ENCODE measurements around the gene MKX. TPM values are rescaled to one million over a fixed set of nuclear protein-coding genes. Genes with fewer than 3 reads are reported as not detected.

The MKX gene
- polyA plus RNA-seq, 3 donors: 0.05 to 0.28 (median 0.09) TPM

GRCh38 chr10:27654284-27654683, 91.3 kb downstream of the MKX start:
- no peak for DNase-seq

DNA sequence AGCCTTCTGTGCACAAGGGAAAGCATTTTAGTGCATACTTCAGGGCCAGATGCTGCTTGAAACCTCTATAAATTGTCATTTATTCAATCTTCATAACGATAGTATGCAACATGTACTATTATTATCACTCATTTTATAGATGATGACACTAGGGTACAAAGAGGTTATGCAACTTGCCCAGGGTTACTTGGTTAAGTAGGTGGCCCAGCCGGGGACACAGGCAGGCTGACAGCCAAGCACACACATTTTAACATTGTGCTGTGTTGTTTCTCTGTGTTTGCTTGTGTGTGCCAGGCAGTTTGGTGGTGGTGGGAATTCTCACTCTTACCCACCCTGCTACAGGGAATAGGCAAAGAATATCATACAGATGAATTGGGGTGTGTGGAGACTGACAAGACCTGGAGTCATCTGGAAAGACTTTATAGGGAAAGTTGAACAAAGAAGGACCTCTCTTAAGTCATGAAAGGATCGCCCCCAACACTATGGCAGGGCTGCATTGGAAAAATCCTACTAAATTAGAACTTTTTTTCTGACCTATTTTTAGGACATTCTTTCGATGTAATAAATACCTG, 98.9 kb downstream of the MKX start:
- no peak for DNase-seq

DNA sequence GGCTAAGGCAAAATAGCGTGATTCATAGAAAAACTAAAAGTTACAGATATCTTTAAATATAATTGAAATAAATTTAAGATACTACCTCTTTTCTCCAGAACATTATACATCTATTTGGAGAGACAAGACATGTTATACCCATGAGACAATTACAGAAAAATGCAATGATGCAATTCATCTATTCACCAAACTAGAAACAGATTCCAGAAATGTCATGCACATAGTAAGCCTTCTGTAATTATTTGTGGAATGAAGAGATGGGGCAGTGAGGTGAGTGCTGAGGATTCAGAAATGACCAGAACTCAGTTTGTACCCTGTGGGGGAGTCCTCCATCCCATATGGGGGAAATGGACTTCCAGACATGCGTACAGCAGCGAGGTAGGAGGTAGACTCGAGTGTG, 99.4 kb downstream of the MKX start:
- no peak for DNase-seq

DNA sequence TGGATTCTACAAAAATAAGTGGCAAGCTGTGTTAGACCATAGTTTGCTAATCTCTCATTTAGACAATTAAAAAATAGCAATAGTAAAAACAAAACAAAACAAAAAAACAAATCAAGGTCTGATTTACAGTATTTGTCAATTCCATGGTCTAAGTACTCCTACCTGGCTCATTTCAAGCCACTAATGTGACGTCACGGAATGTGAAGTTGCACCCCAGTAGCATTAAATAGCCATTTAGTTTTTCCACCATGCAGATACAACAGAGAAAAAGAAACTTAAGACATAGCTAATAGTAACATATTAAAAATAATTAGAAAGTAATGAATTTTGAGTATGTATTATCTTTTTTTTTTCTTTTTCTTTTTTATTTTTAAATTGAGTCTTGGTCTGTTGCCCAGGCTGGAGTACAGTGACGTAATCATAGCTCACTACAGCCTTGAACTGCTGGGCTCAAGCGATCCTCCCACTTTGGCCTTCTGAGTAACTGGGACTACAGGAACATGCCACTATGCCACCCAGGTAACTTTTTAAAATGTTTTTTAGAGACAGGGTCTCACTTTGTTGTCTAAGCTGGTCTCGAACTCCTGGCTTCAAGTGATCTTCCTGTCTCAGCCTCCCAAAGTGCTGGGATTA, 101.2 kb downstream of the MKX start:
- DNase-seq: no peak

GRCh38 chr10:27643301-27643700, 102.3 kb downstream of the MKX start:
- DNase-seq: no peak

- DNase-seq: no peak
Observed at GRCh38 chr10:27642023-27642589, 103.5 kb downstream of the MKX start.

- DNase-seq: no peak
Observed at GRCh38 chr10:27638071-27638750, 107.4 kb downstream of the MKX start.

- no peak for DNase-seq
Observed at GRCh38 chr10:27637601-27638000, 108.0 kb downstream of the MKX start.

GRCh38 chr10:27636816-27637215, 108.8 kb downstream of the MKX start:
- DNase-seq: no peak

DNA sequence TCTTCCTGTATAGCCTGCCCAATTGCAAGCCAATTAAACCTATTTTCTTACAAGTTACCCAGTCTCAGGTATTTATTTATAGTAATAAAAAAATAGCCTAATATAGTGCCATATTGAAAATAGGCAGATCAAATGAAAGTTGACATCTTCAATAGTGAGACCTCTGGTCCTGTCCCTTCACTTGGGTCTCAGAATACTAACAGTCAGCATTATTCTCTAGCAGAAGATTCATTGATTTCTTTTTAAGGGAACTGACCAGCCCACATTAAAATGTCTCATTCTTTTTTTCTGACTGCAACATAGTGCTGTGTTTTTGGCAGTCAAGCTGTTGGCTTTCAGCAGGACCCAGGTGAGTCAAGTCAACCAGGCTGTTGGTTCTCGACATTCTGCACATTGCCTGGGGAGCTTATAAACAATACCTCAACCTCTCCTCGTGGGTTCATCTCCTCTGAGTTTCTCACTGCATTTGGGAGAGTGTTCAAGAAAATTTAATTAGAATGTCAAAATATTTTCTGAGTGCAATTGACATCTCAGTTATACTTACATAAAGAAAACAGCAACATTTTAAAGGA, 109.8 kb downstream of the MKX start:
- no peak for DNase-seq

DNA sequence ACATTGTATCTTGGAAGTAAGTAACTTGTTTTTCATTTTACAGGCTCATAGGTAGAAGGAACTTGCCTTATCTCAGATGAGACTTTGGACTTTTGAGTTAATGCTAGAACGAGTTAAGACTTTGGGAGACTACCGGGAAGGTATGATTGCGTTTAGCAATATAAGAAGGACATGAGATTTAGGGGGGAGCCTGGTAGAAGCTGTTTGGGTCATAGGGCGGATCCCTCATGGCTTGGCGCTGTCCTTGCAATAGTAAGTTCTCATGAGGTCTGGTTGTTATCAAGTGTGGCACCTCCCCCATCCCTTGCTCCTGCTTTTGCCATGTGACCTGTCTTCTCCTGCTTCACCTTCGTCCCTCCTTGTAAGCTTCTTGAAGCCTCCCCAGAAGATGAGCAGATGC, 110.3 kb downstream of the MKX start:
- no peak for DNase-seq

DNA sequence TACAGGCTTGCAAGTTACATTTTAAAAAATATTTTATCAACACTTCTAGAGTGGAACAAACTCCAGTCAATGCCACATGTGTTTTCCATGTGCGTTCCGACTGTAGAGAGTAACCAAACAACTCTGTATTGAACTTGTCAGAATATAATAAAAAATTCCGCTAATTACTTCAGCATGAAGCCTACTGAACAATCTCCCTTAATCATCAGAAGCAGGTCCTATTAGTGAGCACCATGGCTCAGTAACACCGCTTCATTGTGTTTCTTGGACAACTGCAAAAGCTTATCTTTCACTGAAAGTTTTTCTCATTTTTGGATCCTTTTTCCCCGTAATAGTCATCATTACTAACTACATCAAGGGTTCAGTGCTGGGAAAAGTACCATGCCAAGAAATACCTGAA, 117.0 kb downstream of the MKX start:
- DNase-seq: no peak

DNA sequence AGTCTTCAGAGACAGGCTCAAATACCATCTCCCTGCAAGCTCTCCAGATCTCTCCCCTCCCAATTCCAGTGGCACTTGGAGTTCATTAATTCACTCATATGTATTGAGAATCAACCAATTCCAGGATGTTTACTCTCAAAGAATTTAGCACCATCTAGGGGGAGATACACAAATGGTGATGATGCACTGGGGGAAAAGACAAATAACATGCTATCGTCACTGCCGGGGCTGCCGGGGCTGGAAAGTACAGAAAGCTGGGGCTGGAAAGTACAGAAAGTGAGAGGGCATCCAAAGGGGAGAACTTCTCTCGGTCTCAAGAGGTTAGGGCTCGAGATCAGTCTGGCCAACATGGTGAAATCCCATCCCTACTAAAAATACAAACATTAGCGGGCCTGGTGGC, 118.7 kb downstream of the MKX start:
- no peak for DNase-seq

GRCh38 chr10:27625452-27626211, 120.0 kb downstream of the MKX start:
- DNase-seq: no peak

DNA sequence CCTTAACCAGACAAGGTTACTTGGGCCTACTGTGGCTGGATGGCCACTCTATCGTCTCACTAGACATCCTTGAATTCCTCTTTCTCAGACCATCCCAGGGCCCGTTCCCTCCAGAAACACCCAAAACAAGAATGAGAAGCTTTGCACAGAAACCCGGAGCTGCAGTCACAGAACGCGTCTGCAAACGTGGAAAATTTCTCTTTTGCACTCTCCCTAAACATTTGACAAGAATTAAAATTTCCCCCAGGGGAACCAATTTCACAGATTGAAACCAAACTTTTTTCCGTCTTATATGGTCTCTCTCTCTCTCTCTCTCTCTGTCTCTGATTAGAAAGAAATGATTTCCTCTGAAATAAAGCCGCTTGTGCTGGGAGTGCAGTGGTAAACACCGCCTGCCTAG, 120.7 kb downstream of the MKX start:
- no peak for DNase-seq

Other genes starting within 250 kb of the MKX start
- gene RAB18, start 241.5 kb downstream of the MKX start, polyA plus RNA-seq (ENCODE audit: insufficient read length in 3 of 3): 100 to 1,000 TPM; 102 to 106 (median 106) TPM

All from renal pelvis (tissue), 4 donors.